Stimulated activated CD8-positive, alpha-beta memory T cell treated with anti-CD3 and anti-CD28 coated beads, Interleukin-7, amount 100 ng/mL, for 48 hours (primary cell): ENCODE results near the gene WRAP53.

Experiments used
- DNase-seq, 2 donors: peaks; one replicate each; pipeline ENCODE4 v3.0.0-alpha.2; 2020; ENCODE audit warnings: low read depth in 1 of 2; ENCODE audit errors: extremely low read depth in 1 of 2

Gene WRAP53

DNA sequence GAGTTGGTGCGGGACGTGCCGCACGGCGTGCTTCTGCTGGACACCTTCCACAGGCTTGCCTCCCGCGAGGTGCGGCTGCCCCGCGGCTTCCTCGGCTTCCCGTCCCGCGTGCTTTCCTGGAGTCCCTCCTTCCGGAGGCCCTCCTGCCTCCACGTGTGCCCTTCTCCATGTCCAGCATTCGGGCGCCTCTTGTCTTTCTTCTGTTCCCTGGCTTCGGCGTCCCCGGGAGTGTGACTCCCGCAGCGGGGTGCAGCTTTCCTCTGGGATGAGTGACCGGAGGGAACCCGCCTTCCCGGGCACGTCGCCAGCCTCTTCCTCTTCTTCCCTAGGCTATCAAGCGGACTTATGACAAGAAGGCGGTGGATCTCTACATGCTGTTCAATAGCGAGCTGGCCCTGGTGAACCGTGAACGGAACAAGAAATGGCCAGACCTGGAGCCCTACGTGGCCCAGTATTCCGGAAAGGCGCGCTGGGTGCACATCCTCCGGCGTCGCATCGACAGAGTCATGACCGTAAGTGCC, 52.3 kb downstream of the WRAP53 start:
- no peak for DNase-seq

DNA sequence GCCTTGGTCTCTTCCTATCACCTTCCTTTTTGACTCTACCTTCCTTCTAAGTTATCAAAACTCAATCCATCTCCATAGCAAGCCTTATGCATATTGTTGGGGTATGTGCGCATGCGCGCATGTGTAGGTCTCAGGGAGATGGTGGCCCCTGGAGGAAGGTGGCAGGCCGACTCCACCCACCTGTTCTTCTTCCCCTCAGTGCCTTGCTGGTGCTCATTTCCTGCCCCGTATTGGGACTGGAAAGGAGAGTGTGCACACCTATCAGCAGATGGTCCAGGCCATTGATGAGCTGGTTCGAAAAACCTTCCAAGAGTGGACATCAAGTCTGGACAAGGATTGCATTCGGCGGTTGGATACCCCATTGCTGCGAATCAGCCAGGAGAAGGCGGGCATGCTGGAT, 54.5 kb downstream of the WRAP53 start:
- DNase-seq: no peak

DNA sequence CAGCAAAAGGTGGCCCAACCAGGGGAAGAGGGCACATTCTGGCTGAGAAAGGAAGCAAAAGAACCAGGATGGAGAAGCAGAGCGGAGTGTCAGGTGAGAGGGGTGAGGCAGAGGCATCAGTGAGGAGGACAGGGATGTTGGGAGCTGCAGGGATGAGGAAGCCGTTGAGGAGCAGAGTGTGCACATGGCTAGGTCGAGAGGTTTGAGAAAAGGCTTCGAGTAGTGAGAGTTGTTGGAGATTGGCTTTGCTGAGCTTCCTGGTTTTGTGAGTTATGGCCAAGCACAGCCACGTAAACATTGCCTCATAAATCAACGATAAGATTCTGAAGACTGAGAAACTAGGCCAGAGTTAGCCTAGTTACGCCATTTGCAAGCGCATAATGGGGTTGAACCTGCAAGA, 56.1 kb downstream of the WRAP53 start:
- DNase-seq: no peak

DNA sequence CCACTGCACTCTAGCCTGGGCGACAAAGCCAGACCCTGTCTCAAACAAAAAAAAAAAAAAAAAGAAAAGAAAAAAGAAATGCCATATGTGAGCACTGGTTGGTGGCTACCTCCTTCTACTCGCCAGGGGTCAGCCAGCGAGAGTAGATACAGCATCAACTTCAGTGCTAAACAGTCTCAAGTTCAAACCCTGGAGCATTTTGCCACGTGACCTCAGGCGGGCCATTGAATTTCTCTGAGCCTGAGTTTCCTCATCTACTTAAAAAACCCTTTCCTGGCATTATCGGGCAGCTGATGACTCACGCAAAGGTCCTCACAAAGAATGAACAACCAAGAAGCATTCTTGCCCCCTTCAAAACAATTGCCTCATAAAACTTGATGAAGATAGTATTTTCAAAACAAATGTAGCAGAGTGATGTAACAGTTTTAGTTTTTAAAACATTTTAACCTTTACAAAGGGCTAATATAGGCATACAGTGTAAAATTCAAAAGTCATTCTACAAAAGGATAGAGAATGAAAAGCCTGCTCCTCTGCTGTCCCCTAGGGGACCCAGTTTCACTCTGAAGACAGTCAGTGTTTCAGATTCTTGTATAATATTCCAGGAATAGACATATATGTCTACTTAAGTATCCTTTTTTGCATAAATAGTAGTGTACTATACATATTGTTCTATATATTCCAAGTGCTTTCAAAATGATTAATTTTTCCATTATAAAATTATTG, 57.6 kb downstream of the WRAP53 start:
- DNase-seq: no peak

DNA sequence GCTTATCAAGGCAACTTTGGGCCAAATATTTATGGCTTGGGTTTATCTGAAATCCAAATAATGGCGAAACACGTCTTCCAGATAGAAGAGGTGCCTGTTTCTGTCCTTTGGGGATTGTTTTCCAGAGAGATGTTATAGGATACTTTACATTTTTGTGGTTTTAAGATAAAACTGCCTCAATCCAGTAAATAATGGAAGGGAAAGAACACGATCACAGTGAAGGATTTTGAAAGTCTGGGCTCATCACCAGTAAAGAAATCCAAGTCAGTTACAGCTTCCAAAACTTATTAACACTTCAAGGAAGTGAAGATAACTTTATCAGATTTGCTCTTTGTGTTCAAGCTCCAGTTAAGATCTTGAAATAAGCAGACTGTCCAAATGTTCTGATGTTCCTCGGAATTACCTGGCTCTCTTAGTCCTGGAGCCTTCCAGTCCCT, 59.4 kb downstream of the WRAP53 start:
- DNase-seq: no peak

DNA sequence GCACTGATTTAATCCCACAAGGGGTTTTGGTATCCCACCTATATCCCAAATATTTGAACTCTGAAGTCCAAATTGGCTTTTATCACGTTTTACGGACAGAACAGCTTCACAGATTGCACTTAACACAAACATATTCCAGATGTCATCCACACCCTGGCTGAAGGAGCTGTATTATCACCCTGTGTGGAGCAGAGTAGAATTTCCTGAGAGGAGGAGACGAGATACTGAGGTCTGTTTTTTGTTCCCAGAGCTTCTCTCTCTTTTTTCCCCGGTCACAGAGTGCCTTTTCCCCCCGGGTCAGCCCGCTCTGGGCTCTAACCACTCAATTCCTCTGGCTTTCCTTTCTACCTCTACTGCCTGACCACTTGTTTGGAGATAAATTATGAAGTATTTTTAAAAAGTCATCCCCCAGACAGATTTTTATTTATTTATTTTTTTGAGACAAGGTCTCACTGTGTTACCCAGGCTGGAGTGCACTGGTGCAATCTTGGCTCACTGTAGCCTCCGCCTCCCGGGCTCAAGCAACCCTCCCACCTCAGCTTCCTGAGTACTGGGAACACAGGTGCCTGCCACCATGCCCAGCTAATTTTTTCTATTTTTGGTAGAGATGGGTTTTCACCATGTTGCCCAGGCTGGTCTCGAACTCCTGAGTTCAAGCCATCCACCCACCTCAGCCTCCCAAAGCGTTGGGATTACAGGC, 59.9 kb downstream of the WRAP53 start:
- no peak for DNase-seq

DNA sequence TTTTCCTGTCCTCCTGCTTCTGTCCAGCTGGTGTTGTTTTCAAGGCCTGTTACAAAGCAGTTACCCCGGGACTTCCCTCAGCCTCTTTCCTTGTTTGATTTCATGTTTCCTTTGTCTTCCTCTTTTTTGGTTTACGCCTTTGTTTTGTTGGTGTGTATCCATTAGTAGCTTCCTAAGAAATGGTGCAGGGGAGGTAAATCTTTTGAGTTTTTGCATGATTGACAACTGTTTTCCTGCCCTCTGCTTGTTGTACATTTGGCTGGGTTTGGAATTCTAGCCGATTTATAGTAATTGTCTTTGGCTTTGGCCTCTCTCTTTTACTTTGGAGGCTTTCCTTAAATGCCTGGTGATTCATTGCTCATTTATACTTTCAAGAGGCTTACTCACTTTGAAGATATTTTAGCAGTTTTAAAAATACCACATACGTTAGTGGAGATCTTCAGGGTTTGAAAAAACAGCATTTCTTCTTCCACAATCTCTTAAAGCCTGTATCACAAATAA, 62.1 kb downstream of the WRAP53 start:
- DNase-seq: no peak
